ENCODE measurements around the gene DPEP3. TPM values are rescaled to one million over a fixed set of nuclear protein-coding genes. Genes with fewer than 3 reads are reported as not detected.

DPEP3 gene
- polyA plus RNA-seq, 1 donor (not counting 4 experiments of a cell fraction or from before 2014, with no cell fraction given) = not detected

DNA sequence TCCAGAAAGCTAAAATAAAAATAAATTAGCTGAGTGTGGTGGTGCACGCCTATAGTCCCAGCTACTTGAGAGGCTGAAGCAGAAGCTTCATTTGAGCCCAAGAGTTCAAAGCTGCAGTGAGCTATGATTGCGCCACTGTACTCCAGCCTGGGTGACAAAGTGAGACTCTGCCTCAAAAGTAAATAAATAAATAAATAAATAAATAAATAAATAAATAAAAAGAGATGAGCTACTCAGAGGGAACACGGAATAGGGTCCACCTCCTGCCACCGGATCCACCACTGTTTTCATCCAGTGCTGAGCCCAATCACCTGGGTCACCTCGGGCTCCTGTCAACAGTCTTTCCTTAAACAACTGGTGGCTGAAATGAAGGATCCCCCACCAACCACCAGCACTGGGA, 6.7 kb upstream of the DPEP3 start:
- Histone ChIP-seq H3K27me3 (ENCODE audit: control insufficient read depth, extremely low read depth, insufficient read depth, low read length) (no peaks in the 10 kb centered on the region), H3K9me3 (ENCODE audit: control insufficient read depth, low read depth, low read length) (no peaks in the 10 kb centered on the region), H2AFZ (ENCODE audit: control insufficient read depth, low read length) (no peak overlapping the region), H3K36me3 (ENCODE audit: control insufficient read depth in 2 of 2, extremely low read depth in 1 of 2, insufficient read depth in 2 of 2, low read length in 2 of 2) (no peaks in the 10 kb centered on the region), H4K20me1 (ENCODE audit: control insufficient read depth, extremely low read depth, insufficient read depth, low read length) (no peaks in the 10 kb centered on the region), H3K27ac (ENCODE audit: control insufficient read depth, insufficient read depth, low read length) (no peak overlapping the region), H3K4me3 (ENCODE audit: control insufficient read depth in 2 of 3, extremely low read depth in 1 of 3, insufficient read depth in 2 of 3, low read depth in 1 of 3, low read length in 3 of 3) (no peak overlapping the region), H3K4me2 (ENCODE audit: control insufficient read depth, extremely low read depth, insufficient read depth, low read depth, low read length) (no peak overlapping the region), H3K4me1 (ENCODE audit: control insufficient read depth, extremely low read depth, insufficient read depth, low read length) (peaks cover 24% of the 10 kb centered on the region), H3K9me1 (ENCODE audit: control insufficient read depth, extremely low read depth, insufficient read depth, low read length) (no peaks in the 10 kb centered on the region), H3K9ac (ENCODE audit: control insufficient read depth, extremely low read depth, insufficient read depth, low read length) (no peak overlapping the region), H3K79me2 (ENCODE audit: control insufficient read depth, insufficient read depth, low read length) (no peaks in the 10 kb centered on the region)
- dilution Hi-C loops (cut with MboI; ENCODE audit: extremely low pct_ligation_motif_present, low sequenced_read_pairs) = no loop called here
- no peak for FAIRE-seq
- DNase-seq (ENCODE audit: low read depth, low spot score) = no peak
- TF ChIP-seq EZH2 (IDR thresholded peaks at IDR 0.05; ENCODE audit: low read length) = no peak
- TF ChIP-seq, protein P1, sequence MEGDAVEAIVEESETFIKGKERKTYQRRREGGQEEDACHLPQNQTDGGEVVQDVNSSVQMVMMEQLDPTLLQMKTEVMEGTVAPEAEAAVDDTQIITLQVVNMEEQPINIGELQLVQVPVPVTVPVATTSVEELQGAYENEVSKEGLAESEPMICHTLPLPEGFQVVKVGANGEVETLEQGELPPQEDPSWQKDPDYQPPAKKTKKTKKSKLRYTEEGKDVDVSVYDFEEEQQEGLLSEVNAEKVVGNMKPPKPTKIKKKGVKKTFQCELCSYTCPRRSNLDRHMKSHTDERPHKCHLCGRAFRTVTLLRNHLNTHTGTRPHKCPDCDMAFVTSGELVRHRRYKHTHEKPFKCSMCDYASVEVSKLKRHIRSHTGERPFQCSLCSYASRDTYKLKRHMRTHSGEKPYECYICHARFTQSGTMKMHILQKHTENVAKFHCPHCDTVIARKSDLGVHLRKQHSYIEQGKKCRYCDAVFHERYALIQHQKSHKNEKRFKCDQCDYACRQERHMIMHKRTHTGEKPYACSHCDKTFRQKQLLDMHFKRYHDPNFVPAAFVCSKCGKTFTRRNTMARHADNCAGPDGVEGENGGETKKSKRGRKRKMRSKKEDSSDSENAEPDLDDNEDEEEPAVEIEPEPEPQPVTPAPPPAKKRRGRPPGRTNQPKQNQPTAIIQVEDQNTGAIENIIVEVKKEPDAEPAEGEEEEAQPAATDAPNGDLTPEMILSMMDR (optimal IDR thresholded peaks at IDR 0.05 in 1 of 3, IDR thresholded peaks at IDR 0.05 in 1 of 3, conservative IDR thresholded peaks at IDR 0.05 in 1 of 3; ENCODE audit: extremely low read depth in 1 of 3, insufficient read depth in 2 of 3, low read length in 3 of 3) = no peak

DNA sequence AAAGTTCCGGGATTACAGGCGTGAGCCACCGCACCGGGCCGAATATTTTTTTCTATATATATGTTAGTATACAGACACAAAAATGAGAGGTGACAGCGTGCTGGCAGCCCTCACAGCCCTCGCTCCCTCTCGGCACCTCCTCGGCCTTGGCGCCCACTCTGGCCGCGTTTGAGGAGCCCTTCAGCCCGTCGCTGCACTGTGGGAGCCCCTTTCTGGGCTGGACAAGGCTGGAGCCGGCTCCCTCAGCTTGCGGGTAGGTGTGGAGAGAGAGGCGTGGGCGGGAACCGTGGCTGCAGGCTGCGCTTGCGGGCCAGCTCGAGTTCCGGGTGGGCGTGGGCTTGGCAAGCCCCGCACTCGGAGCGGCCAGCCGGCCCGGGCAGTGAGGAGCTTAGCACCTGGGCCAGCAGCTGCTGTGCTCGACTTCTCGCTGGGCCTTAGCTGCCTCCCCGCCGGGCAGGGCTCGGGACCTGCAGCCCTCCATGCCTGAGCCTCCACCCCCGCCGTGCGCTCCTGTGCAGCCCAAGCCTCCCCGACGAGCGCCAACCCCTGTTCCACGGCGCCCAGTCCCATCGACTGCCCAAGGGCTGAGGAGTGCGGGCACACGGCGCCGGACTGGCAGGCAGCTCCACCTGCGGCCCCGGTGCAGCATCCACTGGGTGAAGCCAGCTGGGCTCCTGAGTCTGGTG, 1.9 kb upstream of the DPEP3 start:
- no peak for TF ChIP-seq EZH2 (IDR thresholded peaks at IDR 0.05; ENCODE audit: low read length)
- TF ChIP-seq, protein P1 (optimal IDR thresholded peaks at IDR 0.05 in 1 of 3, IDR thresholded peaks at IDR 0.05 in 1 of 3, conservative IDR thresholded peaks at IDR 0.05 in 1 of 3; ENCODE audit: extremely low read depth in 1 of 3, insufficient read depth in 2 of 3, low read length in 3 of 3) = no peak
- Histone ChIP-seq H3K4me3 (ENCODE audit: control insufficient read depth in 2 of 3, extremely low read depth in 1 of 3, insufficient read depth in 2 of 3, low read depth in 1 of 3, low read length in 3 of 3) (no peak overlapping the region), H3K9me3 (ENCODE audit: control insufficient read depth, low read depth, low read length) (no peaks in the 10 kb centered on the region), H3K27ac (ENCODE audit: control insufficient read depth, insufficient read depth, low read length) (no peak overlapping the region), H3K9me1 (ENCODE audit: control insufficient read depth, extremely low read depth, insufficient read depth, low read length) (no peaks in the 10 kb centered on the region), H4K20me1 (ENCODE audit: control insufficient read depth, extremely low read depth, insufficient read depth, low read length) (peaks cover 2% of the 10 kb centered on the region), H3K4me2 (ENCODE audit: control insufficient read depth, extremely low read depth, insufficient read depth, low read depth, low read length) (no peak overlapping the region), H3K36me3 (ENCODE audit: control insufficient read depth in 2 of 2, extremely low read depth in 1 of 2, insufficient read depth in 2 of 2, low read length in 2 of 2) (no peaks in the 10 kb centered on the region), H3K79me2 (ENCODE audit: control insufficient read depth, insufficient read depth, low read length) (no peaks in the 10 kb centered on the region), H2AFZ (ENCODE audit: control insufficient read depth, low read length) (no peak overlapping the region), H3K9ac (ENCODE audit: control insufficient read depth, extremely low read depth, insufficient read depth, low read length) (no peak overlapping the region), H3K4me1 (ENCODE audit: control insufficient read depth, extremely low read depth, insufficient read depth, low read length) (peaks cover 13% of the 10 kb centered on the region), H3K27me3 (ENCODE audit: control insufficient read depth, extremely low read depth, insufficient read depth, low read length) (peaks cover 14% of the 10 kb centered on the region)
- FAIRE-seq = no peak
- no peak for DNase-seq (ENCODE audit: low read depth, low spot score)
- dilution Hi-C loops (cut with MboI; ENCODE audit: extremely low pct_ligation_motif_present, low sequenced_read_pairs) = no loop called here

All from keratinocyte (primary cell).